HG02884 (cell line): ENCODE measurements around the gene TRAF3IP1.
"Not testable (repeated sequence)": the region's sequence is repeated elsewhere in the genome, so short reads cannot be mapped to it uniquely, and the experiment has no call there.

Experiments used
- ATAC-seq: cut with Tn5 transposase; IDR thresholded peaks from one replicate; pipeline ENCODE4 v1.9.1; 2021; ENCODE audit warnings: mild to moderate bottlenecking, moderate library complexity; ENCODE audit not compliant: unreplicated experiment

Gene TRAF3IP1

DNA sequence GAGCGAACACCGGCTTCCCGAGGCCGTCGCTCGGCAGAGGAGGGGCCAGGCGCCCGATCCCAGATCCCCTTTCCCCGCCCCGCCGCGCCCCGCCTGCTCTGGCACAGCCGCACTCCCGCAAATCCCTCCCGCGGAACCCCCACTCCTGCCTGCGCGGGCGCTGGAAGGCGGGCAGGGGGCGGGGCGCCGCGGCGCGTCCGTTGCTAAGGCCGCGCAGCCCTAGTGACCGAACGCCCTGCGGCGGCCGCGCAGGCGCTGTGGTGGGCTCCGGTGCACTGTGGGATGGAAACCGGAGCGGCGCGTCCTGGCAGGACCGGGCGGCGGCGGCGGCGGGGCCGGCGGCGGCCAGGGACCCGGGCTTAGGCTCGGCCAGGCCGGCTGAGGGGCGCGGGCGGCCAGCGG is at the start of gene TRAF3IP1:
TSS of gene TRAF3IP1 (plus strand) at position 273 of the 402 bp plus-strand sequence. CDS start 145 bp downstream, outside the sequence.
- ATAC-seq = peak; percentile 96

DNA sequence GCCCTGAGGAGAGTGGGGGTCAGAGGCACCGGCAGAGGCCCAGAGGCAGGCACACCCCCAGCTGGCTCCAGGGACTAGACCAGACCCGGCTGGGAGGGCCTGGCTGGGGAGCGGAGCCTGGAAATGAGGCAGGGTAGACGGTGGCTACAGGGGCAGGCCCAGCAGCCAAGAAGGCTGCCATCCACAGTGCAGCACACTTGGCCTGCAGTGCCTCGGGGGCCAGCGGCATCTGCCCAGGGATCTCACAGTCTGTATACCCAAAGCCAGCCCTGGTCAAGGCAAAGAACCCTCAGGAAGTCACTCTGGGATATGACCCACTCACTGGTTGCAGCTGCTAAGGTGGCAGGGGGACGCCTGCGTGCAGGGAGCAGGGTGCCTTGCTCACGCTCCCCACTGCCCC is 49.7 kb upstream of the TRAF3IP1 start:
- no peak for ATAC-seq

- ATAC-seq = no peak
Observed at GRCh38 chr2:238271061-238271554, 49.2 kb upstream of the TRAF3IP1 start.

GRCh38 chr2:238271686-238272085 is 48.6 kb upstream of the TRAF3IP1 start:
- ATAC-seq = not testable (repeated sequence)

DNA sequence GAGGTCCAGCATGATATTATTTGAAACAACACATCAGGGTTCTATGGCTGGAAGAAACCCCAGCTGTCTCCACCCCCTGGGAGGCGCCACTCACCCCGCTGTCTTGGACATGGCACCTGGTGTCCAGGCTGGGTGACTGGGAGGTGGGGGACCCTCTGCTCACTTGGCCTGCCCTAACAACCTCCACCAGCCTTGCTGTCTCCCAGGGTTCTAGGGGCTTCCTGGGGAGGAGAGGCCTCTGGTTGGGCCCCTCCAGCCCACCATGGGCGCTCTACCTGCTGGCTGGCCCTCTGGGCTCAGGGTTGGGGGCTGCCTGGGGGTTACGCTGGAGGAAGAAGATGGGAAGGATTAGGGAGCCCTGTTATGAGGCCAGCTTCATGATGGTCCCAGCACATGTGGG is 48.2 kb upstream of the TRAF3IP1 start:
- ATAC-seq = no peak

DNA sequence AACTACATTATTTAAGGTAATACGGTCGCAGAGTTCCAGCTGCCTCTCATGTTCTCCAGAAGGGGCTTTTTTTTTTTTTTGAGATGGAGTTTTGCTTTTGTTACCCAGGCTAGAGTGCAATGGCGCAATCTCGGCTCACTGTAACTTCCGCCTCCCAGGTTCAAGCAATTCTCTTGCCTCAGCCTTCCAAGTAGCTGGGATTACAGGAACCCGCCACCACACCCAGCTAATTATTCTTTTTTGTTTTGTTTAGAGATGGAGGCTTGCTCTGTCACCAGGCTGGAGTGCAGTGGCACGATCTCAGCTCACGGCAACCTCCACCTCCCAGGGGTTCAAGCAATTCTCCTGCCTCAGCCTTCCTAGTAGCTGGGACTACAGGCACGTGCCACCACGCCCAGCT is 46.9 kb upstream of the TRAF3IP1 start:
- ATAC-seq = not testable (repeated sequence)

GRCh38 chr2:238274152-238274865 is 46.0 kb upstream of the TRAF3IP1 start:
- no peak for ATAC-seq

DNA sequence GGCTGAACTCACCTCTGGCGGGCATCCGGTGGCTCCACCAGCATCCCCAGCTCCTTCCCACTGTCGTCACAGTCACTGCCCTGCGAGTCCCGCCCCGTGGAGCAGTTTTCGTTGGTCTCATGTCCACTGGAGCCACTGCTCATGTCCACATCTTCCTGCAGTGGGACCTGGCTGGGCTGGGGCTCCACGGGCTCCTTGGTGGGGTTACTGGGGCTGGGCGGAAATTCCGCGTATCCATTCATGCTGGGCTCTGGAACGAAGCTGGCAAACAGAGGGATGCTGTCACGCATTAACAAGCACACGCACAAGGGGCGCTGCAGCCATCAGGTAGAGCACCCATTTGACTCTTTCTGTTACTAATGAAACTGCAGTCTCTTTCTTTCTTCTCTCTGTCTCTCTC is 42.6 kb upstream of the TRAF3IP1 start:
- ATAC-seq = no peak

DNA sequence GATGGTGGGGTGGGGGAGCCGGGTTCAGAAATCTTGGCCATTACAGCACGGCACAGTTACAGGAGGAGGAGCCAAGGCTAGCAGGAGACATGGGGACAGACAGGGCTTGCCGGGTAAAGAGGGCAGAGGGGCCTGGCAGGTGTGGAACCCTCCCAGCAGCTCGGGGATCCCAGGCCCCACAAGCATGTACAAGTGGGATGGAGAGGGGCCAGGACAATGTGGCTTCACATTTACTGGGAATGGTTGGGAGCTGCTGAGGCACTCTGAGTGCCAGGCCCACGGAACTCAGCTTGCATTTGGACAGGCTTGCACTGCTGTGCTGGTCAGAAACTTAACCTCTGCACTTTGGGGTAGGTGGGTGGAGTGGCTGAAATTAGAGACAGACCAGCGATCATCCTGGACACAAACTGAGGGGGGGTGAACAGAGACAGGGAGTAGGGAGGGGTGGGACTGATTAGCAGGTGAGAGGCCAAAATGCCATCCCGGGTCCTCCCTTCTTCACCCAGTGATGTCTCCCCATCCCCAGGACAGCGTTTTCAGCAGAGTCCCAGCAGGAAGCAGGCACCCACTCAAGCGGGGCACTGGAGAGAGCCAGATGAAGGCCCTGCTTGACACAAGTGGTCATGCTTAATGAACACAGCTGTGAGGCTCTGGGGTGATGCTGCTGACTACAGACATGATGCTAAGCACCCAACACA is 41.5 kb upstream of the TRAF3IP1 start:
- no peak for ATAC-seq

GRCh38 chr2:238279324-238279682 is 41.0 kb upstream of the TRAF3IP1 start:
- ATAC-seq = no peak

GRCh38 chr2:238280083-238280825 is 40.1 kb upstream of the TRAF3IP1 start:
- no peak for ATAC-seq

DNA sequence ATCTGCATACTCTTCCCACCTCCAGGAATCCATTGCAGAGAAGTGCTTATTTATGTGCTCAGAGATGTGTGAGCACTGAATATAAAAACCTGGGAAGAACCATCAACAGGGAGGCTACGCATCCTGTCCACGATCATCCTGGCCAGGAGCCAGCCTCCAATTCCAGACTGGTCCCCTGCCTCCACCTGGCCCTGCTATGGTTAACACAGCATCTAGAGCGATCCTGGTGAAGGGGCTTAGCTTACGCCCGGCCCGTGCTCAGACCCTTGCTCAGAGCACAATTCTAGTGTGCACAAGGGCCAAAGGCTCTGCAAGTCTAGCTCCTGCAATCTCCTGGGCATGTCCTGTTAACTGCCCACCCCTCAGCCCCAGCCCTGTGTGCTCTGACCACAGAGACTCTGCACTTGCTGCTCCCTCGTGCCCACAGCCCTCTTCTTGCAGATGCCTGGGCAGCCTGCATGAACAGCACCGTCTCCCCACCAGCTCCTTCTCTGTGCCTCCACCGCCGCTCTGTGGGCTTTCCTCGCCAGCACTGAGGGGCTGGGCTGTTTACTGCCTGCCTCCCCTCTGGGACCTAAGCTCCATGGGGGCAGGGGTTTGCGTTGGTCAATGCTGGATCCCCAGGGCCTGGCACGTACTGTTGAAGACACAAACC is 38.4 kb upstream of the TRAF3IP1 start:
- ATAC-seq = no peak

DNA sequence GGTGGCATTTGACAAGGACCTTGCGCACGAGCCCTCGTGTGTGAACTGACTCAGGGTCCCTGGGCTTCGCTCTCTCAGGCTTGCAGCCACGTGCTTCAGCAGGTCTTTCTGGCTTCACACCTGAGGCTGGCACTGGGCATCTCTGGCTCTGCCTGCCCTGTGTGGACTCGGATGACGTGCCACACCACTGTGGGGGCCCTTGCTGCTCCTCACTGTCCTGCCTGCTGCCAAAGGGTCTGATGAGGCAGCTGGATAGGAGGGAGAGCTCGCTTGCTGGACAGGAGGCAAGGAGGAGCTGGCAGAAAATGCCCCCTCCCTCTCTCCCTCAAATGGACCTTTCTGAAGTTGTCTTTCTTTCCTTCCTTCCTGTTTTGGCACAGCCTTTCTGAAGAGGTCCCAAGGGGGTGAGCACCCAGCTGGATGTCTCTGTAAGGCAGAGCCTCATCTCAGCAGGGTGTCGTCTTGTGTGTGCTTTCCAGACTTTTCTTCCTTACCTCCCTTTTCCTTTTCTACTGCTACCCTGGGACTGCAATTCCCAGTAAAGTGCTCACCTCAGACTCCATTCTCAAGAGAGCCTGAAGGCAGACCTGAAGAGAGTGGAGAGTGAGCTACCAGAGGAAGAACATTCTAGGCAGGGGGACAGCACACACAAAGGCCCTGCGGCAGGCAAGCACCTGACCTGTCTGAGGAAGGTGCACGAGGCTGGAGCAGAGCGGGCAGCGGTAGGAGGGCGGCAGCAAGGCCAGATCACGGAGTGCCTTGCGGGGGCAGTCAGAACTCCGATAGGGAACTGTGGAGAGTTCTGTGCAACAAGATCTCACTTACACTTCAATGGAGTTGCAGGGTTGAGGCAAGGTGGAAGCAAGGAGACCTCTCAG is 37.2 kb upstream of the TRAF3IP1 start:
- no peak for ATAC-seq

GRCh38 chr2:238284802-238285515 is 35.4 kb upstream of the TRAF3IP1 start:
- no peak for ATAC-seq

GRCh38 chr2:238285653-238286082 is 34.6 kb upstream of the TRAF3IP1 start:
- no peak for ATAC-seq

- ATAC-seq = no peak
Observed at GRCh38 chr2:238286095-238286494, 34.2 kb upstream of the TRAF3IP1 start.

- no peak for ATAC-seq
Observed at GRCh38 chr2:238286551-238286950, 33.8 kb upstream of the TRAF3IP1 start.

DNA sequence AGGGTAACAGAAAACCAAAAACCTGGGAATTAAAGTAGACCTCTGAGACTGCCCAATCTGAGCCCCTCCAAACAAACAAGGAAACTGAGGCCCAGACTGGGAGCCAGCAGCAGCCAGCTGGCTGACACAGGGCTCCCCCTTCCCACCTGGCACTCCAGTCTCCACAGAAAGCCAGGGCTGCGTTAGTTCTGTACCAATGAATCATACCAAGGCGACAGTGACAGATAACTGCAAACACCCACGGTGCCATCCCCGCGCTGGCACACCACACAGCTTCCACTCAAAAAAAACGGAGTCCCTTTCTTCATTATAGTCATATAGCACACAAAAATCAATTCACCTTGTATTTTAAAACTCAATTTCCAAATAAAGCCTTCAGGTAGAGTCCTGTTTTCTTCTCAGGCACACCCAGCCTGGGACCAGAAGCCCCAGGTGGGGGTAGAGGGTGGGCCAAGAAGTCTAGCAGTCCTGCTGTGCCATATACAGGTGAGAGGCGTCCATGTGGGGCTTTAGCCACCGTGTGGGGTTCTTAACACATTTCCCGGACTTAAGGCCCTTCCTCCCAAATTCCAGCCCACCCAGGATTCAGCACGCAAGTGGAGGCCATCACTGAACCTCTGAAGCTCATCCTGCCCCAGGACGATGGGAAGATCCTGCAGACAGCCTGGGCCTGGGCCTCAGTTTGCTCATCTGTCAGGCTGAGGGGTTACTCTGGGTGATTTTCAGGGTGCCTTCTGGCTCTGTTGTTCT is 33.2 kb upstream of the TRAF3IP1 start:
- ATAC-seq = no peak
